T-helper 17 cell (primary cell): ENCODE results near the gene AGMAT. TPM values are rescaled to one million over a fixed set of nuclear protein-coding genes. Genes with fewer than 3 reads are reported as not detected.
A peak's percentile ranks its signal among the peaks of the same experiment; 100 is the strongest.

ENCODE experiments used
- ATAC-seq: fragments of 150-1000 bp; cut with Tn5 transposase; 2 replicates; pipeline ENCODE4 v1.10.0; 2021; ENCODE audit warnings: mild to moderate bottlenecking, moderate library complexity
- DNase-seq, 3 donors: peaks; one replicate each; pipeline versions ENCODE4 v3.0.0 to v3.0.0-alpha.2; 2020 to 2021
- H3K9me3 ChIP-seq: one replicate; pipeline ENCODE4 v1.7.0; 2013; ENCODE audit warnings: low read length, mild to moderate bottlenecking; ENCODE audit not compliant: control insufficient read depth, poor library complexity, severe bottlenecking
- H3K27ac Mint-ChIP-seq: one replicate; pipeline ENCODE4 v1.8.0; 2022; ENCODE audit warnings: mild to moderate bottlenecking, moderate library complexity, mixed read lengths
- H3K27me3 Mint-ChIP-seq: one replicate; pipeline ENCODE4 v1.8.0; 2022; ENCODE audit warnings: mixed read lengths
- H3K36me3 Mint-ChIP-seq: one replicate; pipeline ENCODE4 v1.8.0; 2022; ENCODE audit warnings: low read depth, mixed read lengths
- H3K4me1 Mint-ChIP-seq: one replicate; pipeline ENCODE4 v1.8.0; 2022; ENCODE audit warnings: mild to moderate bottlenecking, mixed read lengths
- H3K4me3 Mint-ChIP-seq: one replicate; pipeline ENCODE4 v1.8.0; 2022; ENCODE audit warnings: mild to moderate bottlenecking, moderate library complexity, mixed read lengths
- total RNA-seq, 4 donors: library from RNA in 2 of 4; stranded (reverse) in 2 of 4; gene quantifications; one replicate each; pipeline ENCODE4 v1.2.3 and lab custom pipeline; 2022 to 2026

The AGMAT gene
- total RNA-seq, 2 donors from 2014 or later, result 5.7 to 6.8 TPM

GRCh38 chr1:15568387-15569073, 16.3 kb downstream of the AGMAT start:
- Mint-ChIP-seq H3K4me1 (no peaks in the 10 kb centered on the region), H3K27ac (no peak overlapping the region), H3K36me3 (no peaks in the 10 kb centered on the region), H3K27me3 (no peaks in the 10 kb centered on the region), H3K4me3 (no peak overlapping the region)
- no peak for ATAC-seq
- no peaks in the 10 kb centered on the region for H3K9me3 ChIP-seq
- no peak for DNase-seq

- no peaks in the 10 kb centered on the region for H3K9me3 ChIP-seq
- peaks cover 5% of the 10 kb centered on the region for H3K36me3 Mint-ChIP-seq
- no peak overlapping the region for H3K4me3 Mint-ChIP-seq
- H3K4me1 Mint-ChIP-seq, result peaks cover 3% of the 10 kb centered on the region
- DNase-seq (no peak), ATAC-seq (no peak)
- H3K27ac Mint-ChIP-seq, result no peak overlapping the region
- no peaks in the 10 kb centered on the region for H3K27me3 Mint-ChIP-seq
Observed at GRCh38 chr1:15559189-15559810, 25.6 kb downstream of the AGMAT start.

GRCh38 chr1:15558516-15558915, 26.3 kb downstream of the AGMAT start:
- H3K4me1 Mint-ChIP-seq, result peaks cover 3% of the 10 kb centered on the region
- H3K4me3 Mint-ChIP-seq, result no peak overlapping the region
- no peak for DNase-seq
- H3K9me3 ChIP-seq, result no peaks in the 10 kb centered on the region
- no peaks in the 10 kb centered on the region for H3K27me3 Mint-ChIP-seq
- no peak overlapping the region for H3K27ac Mint-ChIP-seq
- H3K36me3 Mint-ChIP-seq, result peaks cover 5% of the 10 kb centered on the region
- no peak for ATAC-seq

- DNase-seq (no peak), ATAC-seq (no peak)
- no peaks in the 10 kb centered on the region for H3K27me3 Mint-ChIP-seq
- H3K4me3 Mint-ChIP-seq, result no peak overlapping the region
- peaks cover 6% of the 10 kb centered on the region for H3K4me1 Mint-ChIP-seq
- H3K36me3 Mint-ChIP-seq, result peaks cover 5% of the 10 kb centered on the region
- H3K9me3 ChIP-seq, result no peaks in the 10 kb centered on the region
- H3K27ac Mint-ChIP-seq, result no peak overlapping the region
Observed at GRCh38 chr1:15557594-15557993, 27.3 kb downstream of the AGMAT start.

GRCh38 chr1:15557008-15557407, 27.8 kb downstream of the AGMAT start:
- Mint-ChIP-seq H3K4me3 (no peak overlapping the region), H3K36me3 (peaks cover 5% of the 10 kb centered on the region), H3K27ac (no peak overlapping the region), H3K27me3 (no peaks in the 10 kb centered on the region), H3K4me1 (peaks cover 6% of the 10 kb centered on the region)
- no peak for DNase-seq
- ATAC-seq, result no peak
- no peaks in the 10 kb centered on the region for H3K9me3 ChIP-seq

GRCh38 chr1:15550573-15550972, 34.3 kb downstream of the AGMAT start:
- no peaks in the 10 kb centered on the region for H3K9me3 ChIP-seq
- Mint-ChIP-seq H3K27me3 (no peaks in the 10 kb centered on the region), H3K4me1 (peaks cover 5% of the 10 kb centered on the region), H3K4me3 (no peak overlapping the region), H3K36me3 (peaks cover 6% of the 10 kb centered on the region), H3K27ac (peak overlapping the region; percentile 32)
- no peak for ATAC-seq
- no peak for DNase-seq

GRCh38 chr1:15546641-15547040, 38.2 kb downstream of the AGMAT start:
- no peaks in the 10 kb centered on the region for H3K9me3 ChIP-seq
- no peak for DNase-seq
- Mint-ChIP-seq H3K4me1 (peaks cover 15% of the 10 kb centered on the region), H3K27me3 (no peaks in the 10 kb centered on the region), H3K36me3 (peaks cover 11% of the 10 kb centered on the region), H3K4me3 (no peak overlapping the region), H3K27ac (no peak overlapping the region)
- no peak for ATAC-seq

GRCh38 chr1:15543589-15544568, 41.0 kb downstream of the AGMAT start:
- H3K9me3 ChIP-seq, result no peaks in the 10 kb centered on the region
- DNase-seq, result no peak
- Mint-ChIP-seq H3K4me1 (peaks cover 15% of the 10 kb centered on the region), H3K4me3 (no peak overlapping the region), H3K27ac (no peak overlapping the region), H3K27me3 (no peaks in the 10 kb centered on the region), H3K36me3 (peaks cover 14% of the 10 kb centered on the region)
- no peak for ATAC-seq

GRCh38 chr1:15543251-15543588, 41.6 kb downstream of the AGMAT start:
- Mint-ChIP-seq H3K4me1 (peaks cover 17% of the 10 kb centered on the region), H3K36me3 (peaks cover 16% of the 10 kb centered on the region), H3K4me3 (no peak overlapping the region), H3K27ac (no peak overlapping the region), H3K27me3 (no peaks in the 10 kb centered on the region)
- ATAC-seq (no peak), DNase-seq (no peak)
- no peaks in the 10 kb centered on the region for H3K9me3 ChIP-seq

- H3K27me3 Mint-ChIP-seq, result no peaks in the 10 kb centered on the region
- ATAC-seq (no peak), DNase-seq (no peak)
- no peaks in the 10 kb centered on the region for H3K9me3 ChIP-seq
- no peak overlapping the region for H3K4me3 Mint-ChIP-seq
- H3K27ac Mint-ChIP-seq, result peak overlapping the region; percentile 80
- peaks cover 15% of the 10 kb centered on the region for H3K4me1 Mint-ChIP-seq
- H3K36me3 Mint-ChIP-seq, result peaks cover 13% of the 10 kb centered on the region
Observed at GRCh38 chr1:15542388-15543250, 42.2 kb downstream of the AGMAT start.

GRCh38 chr1:15541231-15541792, 43.5 kb downstream of the AGMAT start:
- H3K27ac Mint-ChIP-seq, result peak overlapping the region; percentile 32
- no peak overlapping the region for H3K4me3 Mint-ChIP-seq
- no peaks in the 10 kb centered on the region for H3K9me3 ChIP-seq
- no peak for DNase-seq
- ATAC-seq, result no peak
- peaks cover 13% of the 10 kb centered on the region for H3K36me3 Mint-ChIP-seq
- H3K4me1 Mint-ChIP-seq, result peaks cover 15% of the 10 kb centered on the region
- H3K27me3 Mint-ChIP-seq, result no peaks in the 10 kb centered on the region

- peaks cover 15% of the 10 kb centered on the region for H3K4me1 Mint-ChIP-seq
- ATAC-seq (no peak), DNase-seq (no peak)
- no peaks in the 10 kb centered on the region for H3K9me3 ChIP-seq
- no peaks in the 10 kb centered on the region for H3K27me3 Mint-ChIP-seq
- H3K27ac Mint-ChIP-seq, result no peak overlapping the region
- no peak overlapping the region for H3K4me3 Mint-ChIP-seq
- peaks cover 10% of the 10 kb centered on the region for H3K36me3 Mint-ChIP-seq
Observed at GRCh38 chr1:15540186-15540585, 44.7 kb downstream of the AGMAT start.
